MG63 (cell line): ENCODE results near the gene MON1A. TPM values are rescaled to one million over a fixed set of nuclear protein-coding genes. Genes with fewer than 3 reads are reported as not detected.
"Not testable (repeated sequence)": the region's sequence is repeated elsewhere in the genome, so short reads cannot be mapped to it uniquely, and the experiment has no call there.

Experiments
- DNase-seq: peaks from one replicate; pipeline ENCODE4 v3.0.0-alpha.2; 2020
- H3K27me3 ChIP-seq: fragments of 250-450 bp; sonication (Bioruptor Pico); 2 replicates; pipeline ENCODE4 v1.5.1; 2020; ENCODE audit warnings: mild to moderate bottlenecking, moderate library complexity
- H3K36me3 ChIP-seq: fragments of 250-450 bp; sonication (Bioruptor Pico); 2 replicates; pipeline ENCODE4 v1.5.1; 2020; ENCODE audit warnings: mild to moderate bottlenecking, moderate library complexity
- H3K4me3 ChIP-seq: fragments of 250-450 bp; sonication (Bioruptor Pico); 2 replicates; pipeline ENCODE4 v1.5.1; 2020; ENCODE audit warnings: mild to moderate bottlenecking, moderate library complexity
- H3K9me3 ChIP-seq: fragments of 250-450 bp; sonication (Bioruptor Pico); 2 replicates; pipeline ENCODE4 v1.5.1; 2020; ENCODE audit warnings: mild to moderate bottlenecking, moderate library complexity
- total RNA-seq: library from RNA; depleted of rRNA; stranded (reverse); fragments of >200 nt; shearing (Covaris generic); gene quantifications from 2 replicates; pipeline ENCODE4 v1.2.3, GENCODE V29; 2014; ENCODE audit warnings: low replicate concordance; rRNA removed

MON1A gene
- 10.3 and 15.6 TPM in 2 replicates for total RNA-seq

- Histone ChIP-seq H3K4me3 (peak within 1 kb of the TSS; percentile 84), H3K9me3 (no peaks in the 10 kb centered on the region), H3K27me3 (no peaks in the 10 kb centered on the region), H3K36me3 (no peaks in the 10 kb centered on the region)
- DNase-seq, result peak; percentile 95
These were observed at the start of gene MON1A for GRCh38 chr3:49929291-49930167. TSS of gene MON1A (minus strand) at chr3:49929811. CDS start at chr3:49913346, 16,465 bp downstream.

GRCh38 chr3:49976942-49977341 lies 47.3 kb upstream of the MON1A start:
- Histone ChIP-seq H3K36me3 (peaks cover 19% of the 10 kb centered on the region), H3K9me3 (no peaks in the 10 kb centered on the region), H3K27me3 (no peaks in the 10 kb centered on the region), H3K4me3 (no peak overlapping the region)
- DNase-seq, result no peak

- H3K4me3 ChIP-seq, result no peak overlapping the region
- no peaks in the 10 kb centered on the region for H3K9me3 ChIP-seq
- no peak for DNase-seq
- H3K27me3 ChIP-seq, result no peaks in the 10 kb centered on the region
- H3K36me3 ChIP-seq, result peaks cover 12% of the 10 kb centered on the region
These were observed 43.0 kb upstream of the MON1A start for GRCh38 chr3:49972656-49973055.

- Histone ChIP-seq H3K36me3 (peaks cover 8% of the 10 kb centered on the region), H3K27me3 (no peaks in the 10 kb centered on the region), H3K4me3 (no peak overlapping the region), H3K9me3 (no peaks in the 10 kb centered on the region)
- no peak for DNase-seq
These were observed 38.7 kb upstream of the MON1A start for GRCh38 chr3:49968346-49968745.

- Histone ChIP-seq H3K36me3 (peaks cover 1% of the 10 kb centered on the region), H3K9me3 (no peaks in the 10 kb centered on the region), H3K27me3 (no peaks in the 10 kb centered on the region), H3K4me3 (no peak overlapping the region)
- peak; percentile 7 for DNase-seq
These were observed 37.7 kb upstream of the MON1A start for GRCh38 chr3:49967291-49967690.

GRCh38 chr3:49966233-49966942 lies 36.8 kb upstream of the MON1A start:
- DNase-seq, result no peak
- Histone ChIP-seq H3K27me3 (no peaks in the 10 kb centered on the region), H3K36me3 (no peaks in the 10 kb centered on the region; the same call in 1 of the 2 replicates), H3K4me3 (no peak overlapping the region), H3K9me3 (no peaks in the 10 kb centered on the region)

- Histone ChIP-seq H3K36me3 (no peaks in the 10 kb centered on the region), H3K9me3 (no peaks in the 10 kb centered on the region), H3K27me3 (no peaks in the 10 kb centered on the region)
These were observed 26.0 kb upstream of the MON1A start for GRCh38 chr3:49955636-49956035.

GRCh38 chr3:49952924-49953323 lies 23.3 kb upstream of the MON1A start:
- H3K9me3 ChIP-seq, result no peaks in the 10 kb centered on the region
- no peaks in the 10 kb centered on the region for H3K36me3 ChIP-seq
- no peak for DNase-seq
- no peak overlapping the region for H3K4me3 ChIP-seq
- no peaks in the 10 kb centered on the region for H3K27me3 ChIP-seq

More at GRCh38 chr3:49955636-49956035, 26.0 kb upstream of the MON1A start:
- no peak for DNase-seq
- H3K4me3 ChIP-seq, result no peak overlapping the region

GRCh38 chr3:49942651-49943050 lies 13.0 kb upstream of the MON1A start:
- no peak overlapping the region for H3K4me3 ChIP-seq

GRCh38 chr3:49940667-49941249 lies 11.1 kb upstream of the MON1A start:
- H3K27me3 ChIP-seq, result no peaks in the 10 kb centered on the region
- no peaks in the 10 kb centered on the region for H3K9me3 ChIP-seq
- H3K4me3 ChIP-seq, result peak overlapping the region; percentile 71
- H3K36me3 ChIP-seq, result peaks cover 6% of the 10 kb centered on the region; the same call in 1 of the 2 replicates
- DNase-seq, result no peak

More at GRCh38 chr3:49942651-49943050, 13.0 kb upstream of the MON1A start:
- DNase-seq, result no peak
- Histone ChIP-seq H3K36me3 (peaks cover 6% of the 10 kb centered on the region; the same call in 1 of the 2 replicates), H3K27me3 (no peaks in the 10 kb centered on the region), H3K9me3 (no peaks in the 10 kb centered on the region)

- Histone ChIP-seq H3K27me3 (no peaks in the 10 kb centered on the region), H3K36me3 (peaks cover 6% of the 10 kb centered on the region; the same call in 1 of the 2 replicates), H3K4me3 (peak within 1 kb of the TSS; percentile 71), H3K9me3 (no peaks in the 10 kb centered on the region)
- peak; percentile 97 for DNase-seq
These were observed 10.5 kb upstream of the MON1A start, which contains the start of gene RBM6 for GRCh38 chr3:49939858-49940666. TSS of gene RBM6 (plus strand) at chr3:49940150. CDS start at chr3:49962642, 22,492 bp downstream.

- Histone ChIP-seq H3K9me3 (no peaks in the 10 kb centered on the region), H3K27me3 (no peaks in the 10 kb centered on the region), H3K4me3 (no peak overlapping the region), H3K36me3 (no peaks in the 10 kb centered on the region)
- no peak for DNase-seq
These were observed 7.5 kb upstream of the MON1A start for GRCh38 chr3:49937090-49937489.

- not testable (repeated sequence) for H3K4me3 ChIP-seq, DNase-seq, H3K27me3 ChIP-seq, H3K9me3 ChIP-seq, H3K36me3 ChIP-seq
These were observed 2.7 kb upstream of the MON1A start for GRCh38 chr3:49932281-49932680.

- Histone ChIP-seq H3K9me3 (no peaks in the 10 kb centered on the region), H3K36me3 (no peaks in the 10 kb centered on the region), H3K27me3 (no peaks in the 10 kb centered on the region), H3K4me3 (no peak overlapping the region)
- DNase-seq, result peak; percentile 6
These were observed 1.3 kb upstream of the MON1A start for GRCh38 chr3:49930922-49931321.

- Histone ChIP-seq H3K4me3 (peak overlapping the region; percentile 84), H3K27me3 (no peaks in the 10 kb centered on the region), H3K36me3 (no peaks in the 10 kb centered on the region), H3K9me3 (no peaks in the 10 kb centered on the region)
- peak; percentile 5 for DNase-seq
These were observed 618 bp upstream of the MON1A start for GRCh38 chr3:49930168-49930690.

GRCh38 chr3:49928481-49929017 lies 1.1 kb downstream of the MON1A start:
- Histone ChIP-seq H3K4me3 (peak overlapping the region; percentile 84), H3K27me3 (no peaks in the 10 kb centered on the region), H3K36me3 (no peaks in the 10 kb centered on the region), H3K9me3 (no peaks in the 10 kb centered on the region)
- DNase-seq, result no peak
